ENCODE results near the gene ARHGAP28. TPM values are rescaled to one million over a fixed set of nuclear protein-coding genes. Genes with fewer than 3 reads are reported as not detected.

The ARHGAP28 gene
- total and polyA plus RNA-seq, 2 of the 13 experiments (the other 11 are each of a cell fraction or from before 2014, with no cell fraction given): not detected

Small RNA genes within 50 kb of the gene (small RNA-seq; reads per million reads assigned to genes)
- 0 reads per million in 3 experiments for gene RNU6-916P (ENCODE audit: insufficient read depth in 2 of 3, insufficient read length in 3 of 3, low read depth in 2 of 3, low replicate concordance in 1 of 3)

All from HepG2 (cell line).